Cardiac septum (tissue), 1 donor: Measurements from ENCODE around the gene BTRC. TPM values are rescaled to one million over a fixed set of nuclear protein-coding genes. Genes with fewer than 3 reads are reported as not detected.

Source experiments
- DNase-seq: peaks from one replicate; pipeline ENCODE4 v3.0.0-alpha.2; 2020; ENCODE audit warnings: low spot score
- intact Hi-C: fragments of 100-400 bp; cut with DNase I; formaldehyde crosslinking; loops from one replicate; pipeline ENCODE4 v1.14.0; 2022
- total RNA-seq: library from RNA; stranded (reverse); fragmentation: NEBNext Ultra II Directional; extraction: Animal tissue kit (Norgen Biotek cat#: 25700); gene quantifications from one replicate; pipeline ENCODE4 v1.2.1, GENCODE V29; 2021
- donor health status: DM: no; HTN: no; CAD: no.

BTRC gene
- total RNA-seq, 1 donor from 2014 or later: 34.7 TPM

GRCh38 chr10:101464082-101464481, 110.1 kb downstream of the BTRC start:
- intact Hi-C loops: no loop called here
- no peak for DNase-seq

- intact Hi-C loops: no loop called here
- DNase-seq: no peak
Observed at GRCh38 chr10:101464599-101464998, 110.6 kb downstream of the BTRC start.

- no peak for DNase-seq
- intact Hi-C loops: loop anchor here (5.0 kb wide), 1 partner anchor 254 kb away; no protein-coding TSS in a partner anchor
Observed at GRCh38 chr10:101466016-101466912, 112.3 kb downstream of the BTRC start.

DNA sequence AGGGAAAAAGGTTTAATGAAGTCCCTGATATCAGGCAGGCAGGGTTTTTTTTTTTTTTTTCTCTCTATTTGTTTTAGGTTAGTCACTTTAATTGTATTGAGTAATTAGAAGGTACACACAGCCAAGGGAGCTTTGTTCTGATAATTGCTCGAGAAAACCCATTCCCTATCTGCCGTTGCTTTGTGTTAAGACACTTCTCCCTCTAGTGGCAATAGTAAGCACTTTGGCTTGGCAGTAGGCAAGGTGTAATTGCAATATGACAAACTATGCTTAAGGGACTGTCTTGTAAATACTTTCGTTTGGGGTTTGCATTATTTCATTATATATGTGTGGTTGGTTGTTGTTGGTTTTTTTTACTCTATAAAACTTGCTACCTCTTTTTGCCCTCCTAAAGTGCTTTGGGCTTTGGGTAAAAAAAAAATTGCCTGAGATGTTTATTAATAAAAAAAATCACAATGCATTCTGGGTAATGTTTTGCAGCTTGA, 113.4 kb downstream of the BTRC start:
- intact Hi-C loops: loop anchor here (5.0 kb wide), 1 partner anchor 255 kb away; no protein-coding TSS in a partner anchor
- DNase-seq: no peak

GRCh38 chr10:101468159-101468558, 114.2 kb downstream of the BTRC start:
- DNase-seq: no peak
- intact Hi-C loops: loop anchor here (5.0 kb wide), 1 partner anchor 256 kb away; no protein-coding TSS in a partner anchor

- no peak for DNase-seq
- intact Hi-C loops: no loop called here
Observed at GRCh38 chr10:101476383-101476782, 122.4 kb downstream of the BTRC start.

GRCh38 chr10:101478956-101479355, 125.0 kb downstream of the BTRC start:
- intact Hi-C loops: no loop called here
- no peak for DNase-seq

DNA sequence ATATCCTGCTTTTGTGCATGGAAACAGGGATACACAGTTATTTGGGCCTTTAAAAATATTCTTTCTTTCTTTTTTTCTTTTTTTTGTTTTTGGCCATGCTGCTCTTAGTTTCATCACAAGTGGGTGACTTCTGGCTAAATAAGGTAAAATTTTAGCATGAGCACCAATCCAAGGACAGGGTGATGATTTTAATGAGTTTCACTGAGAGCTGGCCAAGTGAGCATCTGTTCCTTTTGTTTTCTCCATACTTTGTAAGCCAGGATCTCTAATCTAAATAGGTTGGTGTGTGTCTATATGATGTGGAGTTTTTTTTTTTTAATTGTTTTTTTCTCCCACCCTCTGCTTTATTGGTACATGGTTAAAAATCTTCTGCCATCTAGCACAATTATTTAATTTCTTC, 127.3 kb downstream of the BTRC start:
- intact Hi-C loops: no loop called here
- DNase-seq: no peak

GRCh38 chr10:101482568-101482967, 128.6 kb downstream of the BTRC start:
- no peak for DNase-seq
- intact Hi-C loops: no loop called here

DNA sequence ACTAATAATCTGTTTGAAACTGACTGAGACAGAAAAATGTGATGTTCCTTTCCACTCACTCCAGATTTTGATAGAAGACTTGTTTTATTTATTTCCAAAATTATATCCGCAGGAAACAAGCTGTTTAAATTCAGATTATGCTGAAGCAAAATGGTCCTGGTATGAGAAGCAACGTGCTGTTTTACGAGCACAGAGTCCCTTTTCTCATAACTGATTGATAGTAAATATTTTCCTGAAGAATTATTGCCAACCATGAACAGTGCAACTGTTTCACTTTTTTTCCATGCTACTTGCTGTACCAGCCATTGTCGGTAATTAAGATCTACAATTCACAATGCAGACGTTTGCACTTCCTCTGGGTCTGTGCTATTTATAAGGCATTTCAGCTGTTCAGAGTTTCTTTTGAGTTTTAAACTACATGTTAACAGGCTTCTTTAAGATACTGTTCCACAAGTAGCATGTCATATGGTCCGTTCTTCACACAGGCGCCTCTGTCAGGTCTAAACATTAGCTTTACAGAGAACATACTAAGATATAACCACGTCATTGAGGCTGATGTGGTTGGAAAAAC, 130.3 kb downstream of the BTRC start:
- intact Hi-C loops: no loop called here
- DNase-seq: no peak

DNA sequence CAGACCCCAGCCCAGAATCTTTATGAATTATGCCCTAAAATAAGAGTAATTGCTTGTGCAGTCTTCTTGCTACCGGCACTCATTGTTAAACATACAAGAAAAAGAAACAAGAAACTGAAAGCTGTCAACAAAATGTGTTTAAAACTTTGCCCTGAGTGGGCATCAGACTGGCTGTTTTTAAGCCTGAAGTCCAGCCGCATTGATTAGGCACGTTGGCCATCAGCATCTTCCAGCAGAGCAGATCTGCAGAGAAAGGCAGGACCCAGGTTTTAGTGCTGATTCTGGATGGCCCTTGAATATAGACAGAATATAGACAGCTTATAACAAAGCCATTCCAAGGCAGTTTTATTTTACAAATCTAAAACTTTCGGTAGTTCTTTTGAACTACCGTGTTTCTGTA, 131.2 kb downstream of the BTRC start:
- intact Hi-C loops: no loop called here

GRCh38 chr10:101485681-101486554, 132.0 kb downstream of the BTRC start:
- intact Hi-C loops: no loop called here
- DNase-seq: no peak

More for the DNA sequence above, 131.2 kb downstream of the BTRC start:
- DNase-seq: no peak

DNA sequence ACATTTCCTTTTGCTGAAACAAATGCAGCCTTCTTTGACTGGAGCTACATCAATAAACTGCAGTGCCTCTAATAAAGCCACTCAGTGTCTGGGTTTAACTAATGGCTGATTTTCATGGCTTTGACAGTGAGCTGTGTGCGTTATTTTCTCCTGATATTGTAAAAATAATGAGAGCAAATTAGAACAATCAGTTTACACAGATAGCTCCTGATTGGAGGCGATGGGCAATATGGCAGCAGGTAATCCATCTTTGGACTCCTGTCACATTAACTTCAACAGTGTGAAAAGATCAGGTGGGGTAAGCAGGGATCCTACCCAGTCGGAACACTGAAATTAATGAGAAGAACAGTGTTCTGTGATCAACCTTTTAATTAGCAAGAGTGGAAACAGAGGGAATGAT, 133.4 kb downstream of the BTRC start:
- intact Hi-C loops: no loop called here
- DNase-seq: no peak

DNA sequence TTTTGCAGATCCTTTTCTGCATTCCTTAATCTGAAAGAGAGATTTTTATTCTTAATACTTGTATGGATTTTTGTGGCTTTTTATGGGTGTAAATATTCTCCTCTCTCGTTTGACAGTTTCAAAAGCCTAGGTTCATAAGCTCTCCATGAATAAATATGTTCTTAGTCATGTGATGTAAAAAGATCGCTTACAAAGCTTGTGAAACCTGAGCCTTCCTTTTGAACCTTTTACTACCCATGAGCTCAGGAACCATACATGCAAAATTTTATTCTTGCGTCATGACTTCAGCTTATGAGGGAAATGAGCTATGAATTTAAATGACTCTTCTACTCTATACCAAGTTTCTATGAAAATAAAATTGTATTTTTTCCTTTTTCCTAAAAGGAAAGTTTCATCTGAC, 135.4 kb downstream of the BTRC start:
- DNase-seq: no peak
- intact Hi-C loops: no loop called here

GRCh38 chr10:101490026-101490425, 136.1 kb downstream of the BTRC start:
- no peak for DNase-seq
- intact Hi-C loops: no loop called here

GRCh38 chr10:101492205-101492604, 138.2 kb downstream of the BTRC start:
- intact Hi-C loops: no loop called here

DNA sequence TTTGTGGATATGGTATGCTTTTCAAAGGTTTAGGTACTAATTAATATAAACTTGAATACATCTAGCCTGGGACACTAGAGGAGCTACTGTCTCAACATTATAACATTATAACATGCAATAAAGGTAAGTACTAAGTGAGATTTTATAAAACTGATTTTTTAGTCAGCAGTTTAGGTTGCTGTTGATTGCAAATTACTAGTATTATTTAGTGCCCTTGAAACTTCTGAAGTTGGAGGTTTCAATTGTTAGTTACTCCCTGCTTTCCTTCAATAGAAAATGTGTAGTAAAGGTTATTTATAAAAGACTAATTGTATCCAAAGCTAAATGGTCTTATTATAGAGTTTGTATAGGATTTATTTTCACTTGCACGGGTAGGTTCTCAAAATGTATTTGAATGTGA, 138.8 kb downstream of the BTRC start:
- DNase-seq: no peak
- intact Hi-C loops: no loop called here

More at GRCh38 chr10:101492205-101492604, 138.2 kb downstream of the BTRC start:
- no peak for DNase-seq

DNA sequence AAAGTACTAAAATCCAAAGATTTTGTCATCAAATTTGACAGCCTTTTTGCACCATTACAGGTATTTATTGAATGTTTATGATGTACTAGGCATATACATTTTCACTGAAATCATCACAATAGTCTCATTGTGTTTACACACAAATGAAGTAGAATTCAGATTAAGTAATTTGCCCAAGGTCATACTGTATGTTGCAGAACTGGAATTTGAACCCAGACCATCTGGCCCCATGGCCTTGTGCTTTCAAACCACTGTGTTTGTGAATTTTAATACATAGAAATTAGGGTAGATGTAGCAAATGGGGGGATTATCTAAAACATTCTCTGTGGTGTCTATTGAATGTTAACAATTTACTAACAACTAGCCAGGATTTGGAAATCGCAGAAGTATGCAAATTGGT, 139.3 kb downstream of the BTRC start:
- intact Hi-C loops: no loop called here
- no peak for DNase-seq

DNA sequence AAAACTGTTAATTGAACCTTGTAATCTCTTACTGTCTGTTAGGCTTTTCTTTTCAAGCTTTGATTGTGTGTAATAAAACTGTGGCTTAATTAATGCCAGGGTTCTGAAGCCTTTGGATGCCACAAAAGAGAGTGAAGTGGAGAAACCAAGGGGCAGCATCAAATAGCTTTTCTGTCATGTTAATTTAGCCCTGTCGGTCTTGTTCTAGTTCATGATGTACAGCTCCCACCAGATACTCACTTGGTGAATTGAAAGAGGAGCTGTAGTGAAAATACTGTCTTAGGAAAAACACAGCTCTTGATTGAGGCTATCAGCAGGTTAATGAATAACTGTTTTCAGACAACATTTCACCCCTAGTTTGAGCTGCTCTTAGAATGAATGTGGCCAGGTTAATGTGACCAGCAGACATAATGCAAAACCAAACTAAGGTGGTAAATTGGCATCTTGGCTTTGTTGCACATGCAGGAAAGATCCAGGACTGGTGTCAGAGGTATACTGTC, 139.9 kb downstream of the BTRC start:
- DNase-seq: no peak
- intact Hi-C loops: no loop called here

GRCh38 chr10:101494650-101495049, 140.7 kb downstream of the BTRC start:
- intact Hi-C loops: no loop called here
- no peak for DNase-seq
